Activated T-cell treated with anti-CD3 and anti-CD28 coated beads, Interleukin-2, amount 50 U/mL, for 72 hours (primary cell): ENCODE data around the gene PDZD8. TPM values are rescaled to one million over a fixed set of nuclear protein-coding genes. Genes with fewer than 3 reads are reported as not detected.

Experiments
- ATAC-seq, 2 donors: fragments of 150-1000 bp; cut with Tn5 transposase; replicated peaks in 1 of 2; 2 replicates each; pipeline ENCODE4 v1.10.0; 2021; ENCODE audit warnings: moderate library complexity in 2 of 2, mild to moderate bottlenecking in 1 of 2
- DNase-seq, 2 donors: peaks; one replicate each; pipeline ENCODE4 v3.0.0; 2021 to 2022; ENCODE audit warnings: mixed read lengths in 1 of 2
- H3K27ac Mint-ChIP-seq: one replicate; pipeline ENCODE4 v1.8.0; 2022; ENCODE audit warnings: mild to moderate bottlenecking, moderate library complexity, mixed read lengths
- H3K27me3 Mint-ChIP-seq: one replicate; pipeline ENCODE4 v1.8.0; 2022; ENCODE audit warnings: low read depth, mixed read lengths
- H3K36me3 Mint-ChIP-seq, 2 donors: one replicate each; pipeline ENCODE4 v1.8.0; 2022; ENCODE audit warnings: mixed read lengths in 2 of 2, mild to moderate bottlenecking in 1 of 2; ENCODE audit not compliant: insufficient read depth in 2 of 2
- H3K4me1 Mint-ChIP-seq: one replicate; pipeline ENCODE4 v1.8.0; 2022; ENCODE audit warnings: low read depth, mixed read lengths
- H3K4me3 Mint-ChIP-seq, 2 donors: one replicate each; pipeline ENCODE4 v1.8.0; 2022; ENCODE audit warnings: mild to moderate bottlenecking in 2 of 2, mixed read lengths in 2 of 2, moderate library complexity in 2 of 2
- H3K9me3 Mint-ChIP-seq, 2 donors: one replicate each; pipeline ENCODE4 v1.8.0; 2022; ENCODE audit warnings: mixed read lengths in 2 of 2
- total RNA-seq, 2 donors: library from RNA; stranded (reverse); gene quantifications; one replicate each; pipeline ENCODE4 v1.2.3, GENCODE V29; 2022

The PDZD8 gene
- total RNA-seq, 2 donors from 2014 or later, result 16.3 to 18.3 TPM

- Mint-ChIP-seq H3K27me3 (no peaks in the 10 kb centered on the region), H3K4me3 (no peak overlapping the region), H3K4me1 (peaks cover 40% of the 10 kb centered on the region), H3K9me3 (no peaks in the 10 kb centered on the region), H3K27ac (no peak overlapping the region), H3K36me3 (no peaks in the 10 kb centered on the region)
- DNase-seq (no peak), ATAC-seq (no peak)
These were observed 23.2 kb downstream of the PDZD8 start for GRCh38 chr10:117351996-117352395.

GRCh38 chr10:117351558-117351957 lies 23.7 kb downstream of the PDZD8 start:
- peaks cover 43% of the 10 kb centered on the region for H3K4me1 Mint-ChIP-seq
- H3K27me3 Mint-ChIP-seq, result no peaks in the 10 kb centered on the region
- H3K4me3 Mint-ChIP-seq, result no peak overlapping the region
- no peak for ATAC-seq
- no peak overlapping the region for H3K27ac Mint-ChIP-seq
- no peaks in the 10 kb centered on the region for H3K36me3 Mint-ChIP-seq
- H3K9me3 Mint-ChIP-seq, result no peaks in the 10 kb centered on the region
- DNase-seq, result no peak

- Mint-ChIP-seq H3K36me3 (no peaks in the 10 kb centered on the region), H3K27me3 (no peaks in the 10 kb centered on the region), H3K4me1 (peaks cover 43% of the 10 kb centered on the region), H3K27ac (no peak overlapping the region), H3K9me3 (no peaks in the 10 kb centered on the region), H3K4me3 (no peak overlapping the region)
- ATAC-seq (no peak), DNase-seq (no peak)
These were observed 24.3 kb downstream of the PDZD8 start for GRCh38 chr10:117350909-117351308.

DNA sequence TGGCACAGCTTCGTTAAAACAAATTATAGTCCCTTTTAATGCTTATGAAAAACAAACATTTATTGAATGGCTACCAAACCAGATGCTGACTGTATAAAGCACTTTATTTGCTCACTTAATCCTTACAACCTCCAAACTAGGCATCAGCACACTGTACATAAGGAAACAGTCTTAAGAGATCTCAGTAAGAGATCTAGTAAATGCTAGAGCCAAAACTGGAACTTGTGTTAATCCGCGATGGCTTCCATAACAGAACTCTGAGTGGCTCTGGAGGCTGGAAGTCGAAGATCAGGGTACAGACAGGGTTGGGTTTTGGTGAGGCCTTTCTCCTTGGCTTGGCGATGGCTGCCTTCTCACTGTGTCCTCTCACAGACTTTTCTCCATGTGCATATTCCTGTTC lies 27.0 kb downstream of the PDZD8 start:
- DNase-seq (no peak), ATAC-seq (no peak)
- H3K27me3 Mint-ChIP-seq, result no peaks in the 10 kb centered on the region
- no peak overlapping the region for H3K4me3 Mint-ChIP-seq
- H3K9me3 Mint-ChIP-seq, result no peaks in the 10 kb centered on the region
- peaks cover 0 to 2% of the 10 kb centered on the region in 2 donors for H3K36me3 Mint-ChIP-seq
- peaks cover 34% of the 10 kb centered on the region for H3K4me1 Mint-ChIP-seq
- no peak overlapping the region for H3K27ac Mint-ChIP-seq

GRCh38 chr10:117346574-117346973 lies 28.7 kb downstream of the PDZD8 start:
- no peak overlapping the region for H3K4me3 Mint-ChIP-seq
- DNase-seq (no peak), ATAC-seq (no peak)
- H3K4me1 Mint-ChIP-seq, result peaks cover 34% of the 10 kb centered on the region
- peaks cover 0 to 2% of the 10 kb centered on the region in 2 donors for H3K36me3 Mint-ChIP-seq
- no peaks in the 10 kb centered on the region for H3K27me3 Mint-ChIP-seq
- no peak overlapping the region for H3K27ac Mint-ChIP-seq
- no peaks in the 10 kb centered on the region for H3K9me3 Mint-ChIP-seq

DNA sequence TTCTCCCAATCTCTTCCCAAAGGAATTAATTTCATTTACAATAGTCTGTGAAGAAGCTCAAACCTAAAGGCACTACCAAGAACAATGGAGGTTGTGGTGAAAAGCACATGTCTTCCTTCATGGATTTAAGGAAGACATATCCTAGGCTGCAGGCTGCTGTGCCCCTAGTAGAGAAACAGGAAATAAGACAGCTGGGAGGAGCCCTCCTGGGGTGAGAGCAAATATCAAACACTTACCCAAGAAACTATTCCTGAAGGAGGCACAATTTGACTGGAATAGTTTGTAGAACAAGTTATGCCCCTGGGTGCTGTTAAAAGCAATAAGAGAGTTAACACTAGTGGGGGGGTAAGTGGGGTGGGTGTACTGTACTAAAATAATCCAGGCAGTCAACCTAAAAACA lies 30.1 kb downstream of the PDZD8 start:
- ATAC-seq (no peak), DNase-seq (no peak)
- Mint-ChIP-seq H3K4me1 (peaks cover 34% of the 10 kb centered on the region), H3K9me3 (no peaks in the 10 kb centered on the region), H3K27me3 (no peaks in the 10 kb centered on the region), H3K27ac (no peak overlapping the region), H3K36me3 (peaks cover 0 to 5% of the 10 kb centered on the region in 2 donors), H3K4me3 (no peak overlapping the region)

DNA sequence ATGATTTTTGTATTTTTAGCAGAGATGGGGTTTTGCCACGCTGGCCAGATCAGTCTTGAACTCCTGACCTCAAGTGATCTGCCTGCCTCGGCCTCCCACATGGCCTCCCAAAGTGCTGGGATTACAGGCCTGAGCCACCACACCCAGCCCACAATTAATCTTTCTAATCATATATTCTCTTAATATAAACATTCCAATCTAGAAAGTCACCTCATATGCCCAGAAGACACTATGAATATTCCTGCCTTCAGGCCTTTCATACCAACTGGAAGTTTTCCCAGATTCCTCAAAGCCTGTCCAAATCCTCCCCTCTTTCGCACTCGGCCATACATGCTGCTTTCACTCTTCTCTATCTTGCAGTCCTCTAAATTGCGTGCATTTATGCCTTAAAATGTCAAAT lies 32.6 kb downstream of the PDZD8 start:
- Mint-ChIP-seq H3K27me3 (no peaks in the 10 kb centered on the region), H3K9me3 (no peaks in the 10 kb centered on the region), H3K27ac (no peak overlapping the region), H3K4me1 (peaks cover 27% of the 10 kb centered on the region), H3K36me3 (peaks cover 0 to 6% of the 10 kb centered on the region in 2 donors), H3K4me3 (no peak overlapping the region)
- DNase-seq (no peak), ATAC-seq (no peak)

DNA sequence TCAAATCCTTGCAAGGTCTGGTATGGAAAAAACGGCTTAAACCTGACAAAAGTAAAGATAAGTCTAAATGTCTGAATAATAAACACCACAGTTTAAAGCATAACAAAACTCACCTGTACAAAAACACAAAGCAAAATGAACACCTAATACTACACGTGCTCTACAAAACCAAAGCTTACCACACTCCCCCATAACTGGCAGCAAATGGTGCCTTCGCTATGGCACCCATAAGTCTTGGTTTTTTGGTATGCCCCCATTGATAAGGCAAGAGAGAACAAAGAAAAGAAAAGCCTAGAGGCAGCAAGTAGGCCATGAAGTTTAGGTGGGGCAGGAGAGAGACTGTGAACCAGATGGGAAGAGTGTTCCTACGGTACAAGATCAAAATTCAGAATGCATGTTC lies 34.2 kb downstream of the PDZD8 start:
- H3K27me3 Mint-ChIP-seq, result no peaks in the 10 kb centered on the region
- H3K36me3 Mint-ChIP-seq, result peaks cover 0 to 10% of the 10 kb centered on the region in 2 donors
- DNase-seq (no peak), ATAC-seq (no peak)
- no peak overlapping the region for H3K27ac Mint-ChIP-seq
- H3K4me1 Mint-ChIP-seq, result peaks cover 18% of the 10 kb centered on the region
- no peak overlapping the region for H3K4me3 Mint-ChIP-seq
- no peaks in the 10 kb centered on the region for H3K9me3 Mint-ChIP-seq

- Mint-ChIP-seq H3K4me1 (peaks cover 12% of the 10 kb centered on the region), H3K27me3 (no peaks in the 10 kb centered on the region), H3K27ac (no peak overlapping the region), H3K9me3 (peaks cover 2% of the 10 kb centered on the region in 2 donors), H3K4me3 (no peak overlapping the region), H3K36me3 (peaks cover 2 to 17% of the 10 kb centered on the region in 2 donors)
- DNase-seq (no peak), ATAC-seq (no peak)
These were observed 35.3 kb downstream of the PDZD8 start for GRCh38 chr10:117339979-117340378.

DNA sequence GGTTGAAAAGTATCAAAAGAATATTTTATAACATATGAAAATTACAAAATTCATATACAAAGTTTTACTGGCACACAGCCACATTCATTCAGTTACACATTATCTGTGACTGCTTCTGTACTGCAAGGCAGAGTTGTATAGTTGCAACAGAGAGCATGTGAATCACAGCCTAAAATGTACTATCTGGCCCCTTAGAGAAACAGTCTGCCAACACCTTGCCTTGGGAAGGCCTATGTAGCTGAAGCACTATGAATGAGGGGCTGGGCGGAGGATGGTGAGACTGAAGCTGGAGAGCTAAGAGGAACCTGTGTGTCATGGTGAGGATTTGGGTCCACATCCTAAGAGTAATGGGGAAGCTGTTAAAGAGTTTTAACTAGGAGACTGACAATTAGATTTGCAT lies 35.7 kb downstream of the PDZD8 start:
- H3K27me3 Mint-ChIP-seq, result no peaks in the 10 kb centered on the region
- peaks cover 2 to 3% of the 10 kb centered on the region in 2 donors for H3K9me3 Mint-ChIP-seq
- no peak overlapping the region for H3K27ac Mint-ChIP-seq
- H3K4me1 Mint-ChIP-seq, result peaks cover 12% of the 10 kb centered on the region
- peaks cover 3 to 21% of the 10 kb centered on the region in 2 donors for H3K36me3 Mint-ChIP-seq
- DNase-seq, result no peak
- H3K4me3 Mint-ChIP-seq, result no peak overlapping the region
- no peak for ATAC-seq

DNA sequence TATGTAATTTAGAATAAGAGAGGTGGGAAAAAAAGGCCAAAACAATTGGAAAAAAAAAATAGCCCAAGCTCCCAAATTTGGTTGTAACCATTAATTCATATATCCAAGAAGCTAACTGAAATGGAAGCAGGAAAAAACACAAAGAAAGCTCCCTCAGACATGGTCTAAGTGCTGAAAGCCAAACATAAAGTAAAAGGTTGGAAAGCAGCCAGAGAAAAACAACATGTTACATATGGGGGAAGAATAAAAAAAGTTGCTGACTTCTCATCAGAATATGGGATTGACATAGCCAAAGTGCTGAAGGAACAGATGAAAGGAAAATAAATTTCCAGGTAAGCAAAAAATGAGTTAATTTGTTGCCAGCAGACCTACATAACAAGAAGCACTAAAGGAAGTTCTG lies 40.3 kb downstream of the PDZD8 start:
- Mint-ChIP-seq H3K4me3 (no peak overlapping the region), H3K4me1 (no peaks in the 10 kb centered on the region), H3K27ac (no peak overlapping the region), H3K27me3 (no peaks in the 10 kb centered on the region), H3K9me3 (peaks cover 2 to 5% of the 10 kb centered on the region in 2 donors), H3K36me3 (peaks cover 7 to 22% of the 10 kb centered on the region in 2 donors)
- ATAC-seq (no peak), DNase-seq (no peak)

DNA sequence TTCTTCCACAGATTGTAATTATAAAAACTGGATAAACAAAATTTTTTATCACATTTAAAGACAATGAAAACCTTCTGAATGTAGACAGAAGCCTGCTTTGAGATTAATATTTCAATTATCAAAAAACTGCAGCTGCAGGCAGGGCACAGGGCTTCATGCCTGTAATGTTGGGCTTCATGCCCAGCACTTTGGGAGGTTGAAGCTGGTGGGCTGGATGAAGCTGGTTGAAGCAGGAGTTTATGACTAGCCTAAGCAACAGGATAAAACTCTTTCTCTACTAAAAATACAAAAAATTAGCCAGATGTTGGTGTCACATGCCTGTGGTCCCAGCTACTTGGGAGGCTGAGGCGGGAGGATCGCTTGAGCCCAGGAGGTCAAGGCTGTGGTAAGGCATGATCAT lies 41.2 kb downstream of the PDZD8 start:
- H3K4me1 Mint-ChIP-seq, result no peaks in the 10 kb centered on the region
- no peak overlapping the region for H3K27ac Mint-ChIP-seq
- no peak for ATAC-seq
- H3K36me3 Mint-ChIP-seq, result peaks cover 7 to 20% of the 10 kb centered on the region in 2 donors
- peaks cover 2 to 5% of the 10 kb centered on the region in 2 donors for H3K9me3 Mint-ChIP-seq
- no peak overlapping the region for H3K4me3 Mint-ChIP-seq
- no peak for DNase-seq
- no peaks in the 10 kb centered on the region for H3K27me3 Mint-ChIP-seq

GRCh38 chr10:117327262-117327661 lies 48.0 kb downstream of the PDZD8 start:
- DNase-seq (no peak), ATAC-seq (no peak)
- no peak overlapping the region for H3K4me3 Mint-ChIP-seq
- no peak overlapping the region for H3K27ac Mint-ChIP-seq
- H3K27me3 Mint-ChIP-seq, result no peaks in the 10 kb centered on the region
- H3K36me3 Mint-ChIP-seq, result peaks cover 2 to 5% of the 10 kb centered on the region in 2 donors
- H3K9me3 Mint-ChIP-seq, result peaks cover 0 to 2% of the 10 kb centered on the region in 2 donors
- H3K4me1 Mint-ChIP-seq, result no peaks in the 10 kb centered on the region

DNA sequence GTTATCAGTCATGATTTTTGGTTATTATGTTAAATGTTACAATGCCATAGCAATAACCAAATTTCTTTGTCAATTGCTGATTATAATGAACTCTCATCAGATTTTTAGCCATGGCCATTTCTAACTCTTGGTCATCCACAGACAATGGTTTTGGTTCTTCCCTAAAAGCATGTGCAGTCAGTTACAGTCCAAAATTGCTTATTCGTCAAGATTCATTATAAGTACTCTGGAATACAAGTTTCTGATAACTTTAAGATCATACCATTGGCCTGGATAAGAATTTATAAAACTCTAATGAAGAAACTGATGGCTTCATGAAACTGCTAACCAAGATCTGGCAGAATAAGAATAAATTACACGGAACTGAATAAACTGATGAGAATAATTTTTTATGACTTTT lies 50.9 kb downstream of the PDZD8 start:
- no peak overlapping the region for H3K4me3 Mint-ChIP-seq
- DNase-seq (no peak), ATAC-seq (no peak)
- peaks cover 0 to 2% of the 10 kb centered on the region in 2 donors for H3K9me3 Mint-ChIP-seq
- H3K36me3 Mint-ChIP-seq, result peaks cover 2 to 5% of the 10 kb centered on the region in 2 donors
- no peaks in the 10 kb centered on the region for H3K27me3 Mint-ChIP-seq
- H3K27ac Mint-ChIP-seq, result no peak overlapping the region
- H3K4me1 Mint-ChIP-seq, result no peaks in the 10 kb centered on the region
